Thoracic aorta (tissue), 2 donors: ENCODE data around the gene MAPK4. TPM values are rescaled to one million over a fixed set of nuclear protein-coding genes. Genes with fewer than 3 reads are reported as not detected.

Source experiments
- ATAC-seq: fragments of 150-250 bp; one replicate; pipeline ENCODE4 v1.8.0; 2017; ENCODE audit warnings: low read depth; ENCODE audit not compliant: insufficient number of reproducible peaks, low FRiP score
- DNase-seq: peaks from one replicate; pipeline ENCODE4 v3.0.0-alpha.2; 2020; ENCODE audit warnings: low spot score
- H3K27ac ChIP-seq, 2 donors: fragments of 200-600 bp; sonication (generic); 1 replicate in 1 of 2; 2 replicates in 1 of 2; pipeline ENCODE4 v1.5.1; 2016; ENCODE audit warnings: mild to moderate bottlenecking in 2 of 2, moderate library complexity in 2 of 2
- H3K27me3 ChIP-seq: fragments of 200-600 bp; sonication (generic); replicated peaks from 2 replicates; pipeline ENCODE4 v1.6.0; 2016; ENCODE audit warnings: mild to moderate bottlenecking; ENCODE audit not compliant: insufficient read depth
- H3K36me3 ChIP-seq: fragments of 200-600 bp; sonication (generic); one replicate; pipeline ENCODE4 v1.5.1; 2016
- H3K4me1 ChIP-seq, 2 donors: fragments of 200-600 bp; sonication (generic); 1 replicate in 1 of 2; 2 replicates in 1 of 2; pipeline versions ENCODE4 v1.5.1 to v1.6.0; 2016; ENCODE audit warnings: low read depth in 2 of 2, mild to moderate bottlenecking in 1 of 2; ENCODE audit not compliant: control insufficient read depth in 1 of 2
- H3K4me3 ChIP-seq: fragments of 200-600 bp; sonication (generic); 2 replicates; pipeline ENCODE4 v1.5.1; 2016; ENCODE audit warnings: mild to moderate bottlenecking
- H3K9me3 ChIP-seq: fragments of 200-600 bp; sonication (generic); 2 replicates; pipeline ENCODE4 v1.5.1; 2016
- CTCF ChIP-seq: fragments of 200-600 bp; sonication (generic); IDR thresholded peaks from one replicate; pipeline ENCODE4 v1.5.1; 2019; ENCODE audit warnings: antibody characterized with exemption
- total RNA-seq, 2 donors: library from RNA; depleted of rRNA; stranded (reverse); fragments of >200 nt; gene quantifications; one replicate each; pipeline versions ENCODE4 v1.1.0 to v1.2.3, GENCODE V29; 2016

Gene MAPK4
- total RNA-seq, 2 donors from 2014 or later, result 1.5 to 4.0 TPM

- no peak for DNase-seq
- Histone ChIP-seq H3K27me3 (no peaks in the 10 kb centered on the region), H3K4me3 (no peak overlapping the region), H3K27ac (no peak overlapping the region), H3K4me1 (peaks cover 0 to 27% of the 10 kb centered on the region in 2 donors), H3K36me3 (no peaks in the 10 kb centered on the region), H3K9me3 (peaks cover 3% of the 10 kb centered on the region)
- no peak for ATAC-seq
- TF ChIP-seq CTCF, result no peak
Observed at GRCh38 chr18:50663626-50664441, 103.9 kb downstream of the MAPK4 start.

DNA sequence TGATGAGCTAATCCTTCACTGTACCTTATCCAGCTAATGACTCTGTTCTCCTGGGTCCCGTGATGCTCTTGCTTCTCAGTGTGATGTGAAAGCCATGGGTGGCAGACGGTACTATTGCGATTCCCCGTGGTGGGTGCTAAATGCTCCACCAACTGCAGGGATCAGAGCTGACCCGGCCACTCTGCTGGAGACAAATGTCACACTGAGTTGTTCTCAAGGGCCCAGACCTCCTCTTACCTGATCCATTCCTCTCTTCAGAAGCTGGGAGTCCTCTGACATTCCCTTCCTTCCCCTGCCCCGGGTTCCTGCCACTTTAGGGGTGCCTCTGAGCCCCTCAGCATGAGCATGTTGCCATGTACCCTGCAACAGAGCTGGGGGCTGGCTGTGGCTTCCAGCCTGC lies 105.1 kb downstream of the MAPK4 start:
- no peak for TF ChIP-seq CTCF
- H3K27me3 ChIP-seq, result no peaks in the 10 kb centered on the region
- no peak overlapping the region for H3K27ac ChIP-seq
- H3K4me3 ChIP-seq, result no peak overlapping the region
- H3K36me3 ChIP-seq, result no peaks in the 10 kb centered on the region
- ATAC-seq (no peak), DNase-seq (no peak)
- peaks cover 3% of the 10 kb centered on the region for H3K9me3 ChIP-seq
- H3K4me1 ChIP-seq, result peaks cover 0 to 16% of the 10 kb centered on the region in 2 donors

GRCh38 chr18:50665519-50665918 lies 105.6 kb downstream of the MAPK4 start:
- DNase-seq (no peak), ATAC-seq (no peak)
- Histone ChIP-seq H3K27ac (no peak overlapping the region), H3K36me3 (no peaks in the 10 kb centered on the region), H3K4me3 (no peak overlapping the region), H3K27me3 (no peaks in the 10 kb centered on the region), H3K4me1 (peaks cover 0 to 16% of the 10 kb centered on the region in 2 donors), H3K9me3 (peaks cover 3% of the 10 kb centered on the region)
- TF ChIP-seq CTCF, result no peak

- Histone ChIP-seq H3K4me1 (peaks cover 0 to 16% of the 10 kb centered on the region in 2 donors), H3K4me3 (no peak overlapping the region), H3K27me3 (no peaks in the 10 kb centered on the region), H3K36me3 (no peaks in the 10 kb centered on the region), H3K9me3 (peaks cover 3% of the 10 kb centered on the region), H3K27ac (no peak overlapping the region)
- ATAC-seq, result no peak
- no peak for TF ChIP-seq CTCF
- no peak for DNase-seq
Observed at GRCh38 chr18:50666536-50666935, 106.6 kb downstream of the MAPK4 start.

DNA sequence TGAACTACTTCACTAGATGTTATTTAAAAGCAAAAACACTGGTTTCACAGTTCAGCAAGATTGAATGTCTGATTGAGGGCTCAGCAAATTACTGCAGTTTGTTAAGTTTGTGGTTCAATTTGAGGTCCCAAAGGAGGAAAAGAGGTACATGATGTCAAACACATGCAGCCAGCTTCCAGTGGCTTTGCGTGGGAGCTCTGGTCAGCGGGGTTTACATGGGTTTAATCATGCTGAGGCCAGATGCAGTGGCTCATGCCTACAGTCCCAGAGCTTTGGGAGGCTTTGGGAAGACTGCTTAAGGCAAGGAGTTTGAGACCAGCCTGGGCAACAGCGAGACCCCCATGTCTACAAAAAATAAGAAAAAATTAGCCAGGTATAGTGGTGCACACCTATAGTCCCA lies 111.5 kb downstream of the MAPK4 start:
- Histone ChIP-seq H3K36me3 (no peaks in the 10 kb centered on the region), H3K27me3 (no peaks in the 10 kb centered on the region), H3K4me3 (no peak overlapping the region), H3K9me3 (no peaks in the 10 kb centered on the region), H3K4me1 (peaks cover 0 to under 1% of the 10 kb centered on the region in 2 donors), H3K27ac (no peak overlapping the region)
- TF ChIP-seq CTCF, result no peak
- no peak for ATAC-seq
- no peak for DNase-seq
